ENCODE results near the gene RGS6.

The RGS6 gene

DNA sequence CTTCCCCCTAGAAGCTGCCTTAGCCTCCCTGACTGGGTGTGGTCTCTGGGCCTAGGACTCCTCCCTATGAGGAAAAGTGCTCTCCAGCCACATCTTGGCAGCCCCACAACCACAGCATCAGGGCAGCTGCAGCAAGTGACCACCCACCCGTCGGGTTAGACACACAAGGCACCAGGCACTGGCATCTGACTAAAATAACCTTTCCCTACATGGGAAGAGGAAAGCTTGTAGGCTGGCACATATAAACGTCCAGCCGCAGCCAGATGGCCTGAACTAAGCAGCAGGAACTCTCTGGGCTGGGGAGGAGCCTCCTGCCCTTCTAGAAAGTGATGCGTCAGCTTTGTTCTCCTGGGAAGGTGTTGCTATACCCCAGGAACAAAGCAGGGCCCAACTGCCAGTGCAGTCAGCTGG, 632.9 kb downstream of the RGS6 start:
- DNase-seq = peak; percentile 75

DNA sequence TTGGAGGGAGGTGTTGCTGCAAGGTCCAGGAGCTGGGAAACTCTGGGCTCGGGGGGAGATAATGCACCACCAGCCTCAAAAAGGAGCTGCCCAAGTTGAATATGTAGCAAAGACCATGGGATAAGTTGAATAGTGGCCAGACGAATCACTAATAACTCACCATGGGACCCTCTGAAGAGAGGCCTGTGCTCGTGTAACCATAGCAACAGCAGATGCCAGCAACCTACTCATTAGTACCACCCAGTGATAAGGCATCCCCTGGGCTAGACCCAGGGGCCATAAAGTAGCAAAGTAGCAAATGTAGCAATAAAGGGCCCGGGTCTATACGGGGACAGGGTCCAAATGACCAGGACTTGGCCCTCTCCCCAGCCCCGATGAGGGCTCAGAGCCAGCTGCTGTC, 633.7 kb downstream of the RGS6 start:
- no peak for DNase-seq

DNA sequence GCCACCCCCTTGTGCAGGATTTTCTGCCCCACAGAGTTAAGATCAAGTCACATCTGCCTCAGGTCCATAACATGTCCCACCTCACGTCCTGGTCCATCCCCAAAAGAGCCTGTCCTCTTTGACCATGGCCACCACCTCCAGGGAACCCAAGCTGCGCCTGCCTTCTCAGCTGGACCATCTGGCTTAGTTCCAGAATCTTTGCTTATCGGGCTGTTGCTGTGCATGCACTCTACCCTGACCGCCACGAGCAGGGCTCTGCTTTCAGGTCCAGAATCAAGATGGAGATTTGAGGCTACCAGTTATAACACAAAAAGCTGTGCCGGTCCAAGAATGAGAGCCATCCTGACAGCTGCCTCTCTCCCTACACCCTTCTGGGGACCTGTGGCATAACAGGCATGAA, 635.0 kb downstream of the RGS6 start:
- DNase-seq = no peak

DNA sequence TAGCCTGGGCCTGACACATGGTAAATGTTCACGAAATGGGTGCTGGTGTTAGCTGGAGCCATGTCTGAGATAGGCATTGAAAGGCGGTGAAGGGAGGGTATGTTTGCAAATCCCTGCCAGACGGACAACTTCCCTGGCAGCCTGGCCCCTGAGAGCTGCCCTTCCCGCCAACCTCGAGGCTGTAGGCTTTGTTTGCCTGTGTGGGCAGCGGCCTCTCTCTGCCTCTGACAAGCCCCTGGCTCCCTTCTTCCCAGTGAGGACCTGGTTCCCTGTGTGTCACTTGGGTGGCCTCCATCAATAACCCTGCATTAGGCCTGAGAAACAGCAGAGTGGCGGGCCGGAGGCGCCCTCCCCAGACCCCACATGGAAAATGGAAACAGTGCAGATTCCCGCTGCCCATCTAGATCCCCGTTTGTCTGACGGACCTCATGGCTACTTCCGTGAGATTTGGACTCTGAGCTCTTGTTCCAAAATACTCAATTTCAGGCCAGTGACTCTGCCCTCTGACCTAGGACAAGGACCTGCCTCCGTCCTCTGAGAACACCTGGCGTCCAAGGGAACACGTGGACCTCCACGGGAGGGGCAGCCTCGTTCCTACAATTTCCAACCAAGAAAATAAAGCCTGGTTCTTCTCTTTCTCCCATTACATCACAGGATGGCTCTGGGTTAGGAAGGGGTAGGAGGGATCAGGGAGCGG, 636.2 kb downstream of the RGS6 start:
- no peak for DNase-seq

DNA sequence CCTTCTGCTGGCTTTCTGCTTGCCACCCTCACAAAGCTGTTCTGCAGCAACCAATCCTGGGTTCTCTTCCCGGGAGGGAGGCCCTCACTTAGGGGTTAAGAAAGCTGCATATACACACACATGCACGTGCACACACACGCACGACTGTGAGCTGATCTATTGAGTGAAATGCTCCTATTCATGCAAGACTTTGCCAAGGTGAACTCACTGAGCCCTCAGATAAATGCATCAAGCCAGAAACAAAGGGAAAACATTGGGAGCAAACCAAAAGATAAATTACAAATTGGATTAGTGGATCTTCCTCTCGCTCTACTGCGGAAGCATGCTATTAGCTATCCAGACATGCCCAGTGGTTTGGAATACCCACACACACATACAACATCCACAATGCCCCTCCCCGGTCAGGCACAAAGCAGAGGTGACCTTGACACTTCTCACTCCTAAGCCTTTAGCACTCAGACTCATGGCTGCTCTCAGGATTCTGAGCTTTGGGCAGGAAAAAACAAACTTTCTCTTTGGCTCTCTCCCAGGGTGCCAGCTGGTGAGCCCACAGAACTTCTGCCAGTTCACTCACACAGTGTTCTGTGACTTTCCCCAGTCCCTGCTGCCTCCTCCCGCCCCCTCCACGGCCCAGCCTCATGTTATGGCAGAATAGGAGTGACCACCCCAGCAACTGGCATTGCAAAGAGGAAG, 641.6 kb downstream of the RGS6 start:
- peak; percentile 47 for DNase-seq

DNA sequence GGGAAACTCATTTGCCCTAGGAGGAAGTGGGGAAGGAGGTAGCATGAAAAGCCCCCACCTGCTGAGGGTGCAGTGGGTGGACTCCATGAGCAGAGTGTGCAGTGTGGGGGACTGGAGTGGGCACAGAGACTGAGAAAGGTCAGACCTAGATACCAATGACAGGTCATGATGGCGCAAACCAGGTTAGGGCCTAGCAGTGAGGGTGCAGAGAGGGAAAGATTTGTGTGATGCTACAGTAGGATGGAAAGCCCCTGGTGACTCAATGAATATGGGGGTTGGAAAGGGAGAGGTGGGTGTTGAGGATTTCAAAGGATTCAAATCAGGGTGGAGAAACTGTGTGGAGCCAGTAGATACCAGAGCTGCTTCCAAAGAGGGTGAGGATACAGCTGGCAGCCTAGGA, 642.5 kb downstream of the RGS6 start:
- no peak for DNase-seq

DNA sequence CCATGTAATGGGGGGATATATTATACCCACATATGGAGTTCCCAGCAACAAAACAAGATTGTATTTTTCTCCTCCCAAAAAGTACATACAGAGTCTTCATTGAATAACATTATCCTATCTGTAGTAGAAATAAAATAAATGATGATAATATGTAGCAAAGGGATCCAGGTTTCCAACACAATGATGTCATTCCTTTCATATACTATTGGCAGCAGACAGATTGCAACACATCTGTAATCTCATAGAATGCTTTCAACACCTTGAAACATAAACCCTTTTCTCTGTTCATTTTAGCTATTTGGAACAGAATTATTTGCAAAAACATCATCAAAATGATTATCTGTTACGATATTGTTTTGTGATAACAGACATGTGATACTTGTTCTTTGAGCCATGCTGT, 644.0 kb downstream of the RGS6 start:
- no peak for DNase-seq

DNA sequence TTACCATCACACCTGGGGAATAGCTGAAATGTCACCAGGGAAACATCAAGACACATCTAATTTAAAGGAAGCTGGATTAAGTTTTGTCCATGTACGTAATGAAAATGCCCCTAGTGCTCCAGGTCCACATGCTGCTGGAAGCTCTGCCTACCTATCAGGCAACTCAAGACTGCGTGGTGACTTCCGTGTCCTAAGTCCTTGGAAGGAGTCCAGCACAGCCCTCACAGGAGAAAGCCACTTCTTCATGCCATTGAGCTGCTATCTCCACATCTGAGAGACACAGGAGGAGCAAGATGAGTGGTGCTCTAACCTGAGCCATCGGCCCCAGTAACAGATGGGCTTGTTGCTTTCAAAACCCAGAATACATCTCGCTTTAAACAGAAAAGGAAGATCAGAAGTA, 645.3 kb downstream of the RGS6 start:
- DNase-seq = no peak

DNA sequence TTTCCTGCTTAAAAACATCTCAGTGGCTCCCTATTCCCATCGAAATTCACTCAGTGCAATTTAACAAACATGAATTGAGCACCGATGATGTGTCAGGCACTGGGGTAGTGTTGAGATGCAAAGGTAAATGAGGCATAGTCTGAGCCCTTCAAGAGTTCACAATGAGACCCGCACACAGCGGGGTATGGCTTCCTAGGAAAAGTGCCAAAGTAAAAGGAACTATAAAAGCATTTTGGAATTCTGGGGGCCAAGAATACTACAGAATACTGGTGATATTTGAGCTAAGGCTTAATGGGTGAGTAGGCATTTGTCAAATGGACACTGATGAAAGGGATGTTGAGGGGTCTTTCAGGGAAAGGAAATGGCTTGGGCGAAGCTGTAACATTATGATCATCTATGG, 646.3 kb downstream of the RGS6 start:
- DNase-seq = no peak

DNA sequence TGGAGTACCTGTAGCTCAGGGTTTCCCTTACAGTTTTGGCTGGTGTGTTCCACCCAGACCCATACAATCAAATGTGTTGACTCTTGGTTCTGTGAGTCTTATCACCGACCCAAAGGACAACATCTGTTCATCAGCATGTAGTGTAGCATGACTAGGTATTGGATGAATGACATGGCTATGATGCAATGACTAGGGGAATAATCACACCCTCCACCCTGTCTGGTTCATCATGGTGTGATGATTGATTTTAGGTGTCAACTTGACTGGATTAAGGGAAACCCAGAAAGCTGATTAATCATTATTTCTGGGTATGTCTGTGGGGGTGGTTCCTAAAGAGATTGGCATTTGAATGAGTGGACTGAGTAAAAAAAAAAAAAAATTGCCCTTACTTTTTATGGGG, 650.4 kb downstream of the RGS6 start:
- DNase-seq = no peak

DNA sequence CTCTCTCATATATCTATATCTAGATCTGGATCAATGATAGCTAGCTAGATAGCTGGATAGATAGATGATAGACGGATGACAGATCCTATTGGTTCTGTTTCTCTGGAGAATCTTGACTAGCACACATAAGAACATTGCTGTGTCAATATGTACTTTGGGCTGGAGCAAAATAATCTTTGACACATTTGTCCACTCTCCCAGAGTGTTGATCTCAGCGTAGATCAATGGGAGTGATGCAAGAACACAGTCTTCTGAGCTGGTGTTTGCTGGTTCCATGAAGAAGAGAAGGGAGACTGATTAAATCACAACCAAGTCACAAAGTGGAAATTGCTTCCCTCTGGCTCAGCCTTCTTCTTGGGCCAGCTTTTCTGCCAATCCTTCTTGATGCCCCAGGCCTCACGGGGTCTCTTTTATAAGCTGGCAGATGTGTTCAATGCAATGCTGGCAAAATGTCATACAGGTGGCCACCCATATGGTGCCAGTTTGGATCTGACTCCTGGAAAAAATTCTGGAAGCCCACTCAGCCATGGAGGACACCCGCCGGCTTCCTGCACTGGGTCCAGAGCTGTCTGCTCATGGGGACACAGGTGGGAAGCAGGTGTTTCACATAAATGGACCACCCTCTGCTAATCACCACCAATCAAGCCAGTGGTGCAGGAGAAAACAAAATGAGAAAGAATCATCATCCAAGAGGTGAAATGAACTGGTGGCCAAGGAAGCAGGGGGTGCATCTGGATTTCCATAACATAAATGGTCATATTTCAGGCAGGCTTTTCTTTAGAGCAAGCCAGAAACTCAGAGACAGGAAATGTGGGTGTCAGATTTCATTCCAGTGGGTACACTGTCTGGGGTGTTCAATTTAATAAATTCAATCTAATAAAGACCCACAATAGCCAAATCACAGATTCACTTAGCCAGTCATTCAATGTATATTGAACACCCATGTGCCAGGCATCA, 651.4 kb downstream of the RGS6 start:
- no peak for DNase-seq

DNA sequence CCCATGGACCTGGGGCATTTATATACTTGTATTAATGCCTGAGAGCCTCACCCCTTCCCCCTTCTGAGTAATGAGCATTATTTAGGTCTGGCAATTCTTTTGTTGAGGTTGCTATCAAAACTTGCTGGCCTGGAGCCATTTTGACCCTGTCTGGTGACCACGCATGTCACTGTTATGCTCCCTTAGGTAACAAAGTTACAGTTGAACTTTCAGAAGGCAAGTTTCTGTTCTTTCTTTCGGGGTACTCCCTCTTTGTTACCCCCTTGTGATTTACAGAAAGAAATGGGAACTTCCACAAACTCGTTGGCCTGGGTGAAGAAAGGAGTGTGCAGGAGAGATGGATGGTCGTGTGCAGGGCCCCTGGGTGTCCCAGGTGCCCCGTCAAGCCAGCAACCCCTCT, 656.3 kb downstream of the RGS6 start:
- no peak for DNase-seq

DNA sequence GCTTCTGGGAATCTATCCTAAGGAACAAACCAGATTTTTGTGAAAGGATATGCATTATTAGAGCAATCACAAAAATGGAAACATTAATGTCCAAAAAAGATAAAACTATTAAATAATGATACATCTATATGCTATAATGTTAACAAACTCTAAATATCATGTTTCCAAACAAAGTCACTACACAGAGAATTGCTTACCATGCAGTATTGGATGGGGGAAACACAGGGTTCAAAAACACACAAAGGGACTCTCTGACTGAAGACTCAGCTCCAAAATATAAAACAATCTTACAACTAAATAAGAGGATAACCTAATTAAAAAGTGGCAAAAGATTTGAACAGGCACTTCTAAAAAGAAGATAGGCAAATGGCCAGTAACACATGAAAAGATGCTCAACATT, 657.4 kb downstream of the RGS6 start:
- no peak for DNase-seq

DNA sequence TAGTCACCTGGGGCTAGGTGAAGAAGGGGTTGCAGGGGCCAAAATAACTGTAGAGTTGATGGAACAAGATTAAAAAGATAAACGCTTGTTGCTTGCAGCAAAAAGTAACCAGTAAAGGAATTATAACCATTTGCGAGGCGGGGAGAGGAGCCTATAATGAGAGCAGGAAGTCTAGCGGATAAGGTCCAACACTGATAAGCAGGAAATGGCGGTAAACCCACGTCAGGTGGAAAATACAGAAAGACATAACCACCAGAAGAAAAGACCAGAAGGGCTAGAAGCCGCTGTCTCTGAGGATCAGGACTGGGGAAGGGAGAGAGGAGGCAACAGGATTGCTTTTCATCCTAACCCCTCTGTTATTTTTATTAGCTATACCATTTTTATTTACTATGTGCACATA, 658.3 kb downstream of the RGS6 start:
- DNase-seq = no peak

DNA sequence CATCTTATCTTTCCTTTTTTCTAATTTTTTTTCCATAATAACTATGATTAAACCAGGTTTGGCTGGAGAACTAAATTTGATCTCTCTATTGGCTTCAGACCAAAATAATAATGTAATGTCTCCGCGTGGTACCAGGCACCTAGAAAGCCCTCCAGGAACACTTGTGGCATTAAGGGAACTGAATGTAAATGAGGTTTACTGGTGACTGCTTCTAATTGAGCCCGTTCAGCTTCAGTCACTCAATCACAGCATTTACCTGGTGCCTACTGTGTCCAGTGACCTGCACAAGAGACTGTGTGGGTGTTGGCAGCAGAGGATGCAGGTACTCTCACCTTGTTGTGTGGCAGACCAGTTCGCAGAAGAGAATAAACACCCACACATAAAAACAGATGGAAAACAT, 659.2 kb downstream of the RGS6 start:
- no peak for DNase-seq

DNA sequence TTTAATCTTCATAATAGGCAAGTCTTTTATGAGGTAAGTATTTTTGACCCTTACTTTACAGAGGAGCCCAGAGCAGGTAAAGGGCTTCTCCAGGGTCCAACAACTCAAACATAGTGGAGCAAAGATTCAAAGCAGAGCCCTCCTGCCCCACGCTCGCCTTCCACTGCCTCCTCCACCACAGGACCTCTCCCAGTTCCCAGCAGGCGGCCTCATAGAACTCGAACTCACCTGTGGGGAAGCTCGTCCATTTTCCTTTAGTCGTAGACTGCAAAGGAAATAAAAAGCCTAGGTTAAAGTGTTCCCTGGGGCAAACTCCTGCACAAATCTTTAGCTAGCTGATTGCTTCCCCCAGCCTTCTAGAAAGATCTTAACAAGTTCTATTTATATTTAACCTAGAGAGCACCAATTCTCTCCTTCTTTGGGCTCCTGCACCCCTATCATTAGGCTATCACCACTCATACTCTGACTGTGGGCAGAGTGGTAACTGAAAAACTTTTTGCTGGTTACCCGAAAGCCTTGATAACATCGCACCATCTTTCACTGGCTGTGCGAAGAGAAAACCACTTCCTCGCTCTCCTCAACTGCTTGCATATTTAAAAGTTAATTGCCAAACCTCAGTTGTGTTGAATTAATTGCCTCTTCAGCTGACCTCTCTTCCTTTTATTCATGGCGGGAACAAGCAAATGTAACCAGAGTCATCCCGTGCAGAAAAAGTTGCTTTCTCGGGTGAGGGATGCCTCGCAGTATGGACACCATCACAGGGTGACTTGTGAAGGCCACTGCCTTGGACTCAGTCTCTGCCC, 662.1 kb downstream of the RGS6 start:
- DNase-seq = no peak

DNA sequence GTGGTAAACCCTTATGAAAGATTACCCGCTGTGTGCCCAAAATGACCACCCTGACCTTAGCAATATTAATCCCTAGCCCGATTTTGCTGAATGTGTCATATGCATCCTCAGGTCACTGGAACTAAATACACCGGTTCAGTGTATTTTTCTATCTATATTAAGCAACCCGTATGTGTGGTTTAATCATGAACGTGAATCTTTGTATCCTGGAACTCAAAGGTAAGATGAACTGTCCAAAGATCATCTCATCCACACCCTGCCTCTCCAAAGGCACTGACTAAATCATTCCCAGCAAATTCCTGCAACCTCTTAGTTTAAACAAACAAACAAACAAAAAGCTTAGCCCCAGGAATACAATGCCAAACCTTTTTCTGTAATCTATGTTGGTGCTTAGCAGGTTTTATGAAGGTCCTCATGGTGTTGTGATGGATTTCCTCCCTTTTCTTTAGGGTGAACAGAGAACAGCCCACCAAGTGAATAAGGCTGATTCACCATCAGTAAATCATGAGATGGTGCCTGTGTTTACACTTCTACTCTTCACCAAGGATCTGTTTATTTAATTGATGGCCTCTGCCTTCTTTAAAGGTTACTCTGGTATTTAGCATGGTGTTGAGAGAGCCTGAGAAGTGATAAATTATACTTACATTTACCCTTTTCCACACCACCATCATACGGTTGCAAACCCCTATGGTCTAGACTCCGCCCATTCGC, 663.1 kb downstream of the RGS6 start:
- no peak for DNase-seq

DNA sequence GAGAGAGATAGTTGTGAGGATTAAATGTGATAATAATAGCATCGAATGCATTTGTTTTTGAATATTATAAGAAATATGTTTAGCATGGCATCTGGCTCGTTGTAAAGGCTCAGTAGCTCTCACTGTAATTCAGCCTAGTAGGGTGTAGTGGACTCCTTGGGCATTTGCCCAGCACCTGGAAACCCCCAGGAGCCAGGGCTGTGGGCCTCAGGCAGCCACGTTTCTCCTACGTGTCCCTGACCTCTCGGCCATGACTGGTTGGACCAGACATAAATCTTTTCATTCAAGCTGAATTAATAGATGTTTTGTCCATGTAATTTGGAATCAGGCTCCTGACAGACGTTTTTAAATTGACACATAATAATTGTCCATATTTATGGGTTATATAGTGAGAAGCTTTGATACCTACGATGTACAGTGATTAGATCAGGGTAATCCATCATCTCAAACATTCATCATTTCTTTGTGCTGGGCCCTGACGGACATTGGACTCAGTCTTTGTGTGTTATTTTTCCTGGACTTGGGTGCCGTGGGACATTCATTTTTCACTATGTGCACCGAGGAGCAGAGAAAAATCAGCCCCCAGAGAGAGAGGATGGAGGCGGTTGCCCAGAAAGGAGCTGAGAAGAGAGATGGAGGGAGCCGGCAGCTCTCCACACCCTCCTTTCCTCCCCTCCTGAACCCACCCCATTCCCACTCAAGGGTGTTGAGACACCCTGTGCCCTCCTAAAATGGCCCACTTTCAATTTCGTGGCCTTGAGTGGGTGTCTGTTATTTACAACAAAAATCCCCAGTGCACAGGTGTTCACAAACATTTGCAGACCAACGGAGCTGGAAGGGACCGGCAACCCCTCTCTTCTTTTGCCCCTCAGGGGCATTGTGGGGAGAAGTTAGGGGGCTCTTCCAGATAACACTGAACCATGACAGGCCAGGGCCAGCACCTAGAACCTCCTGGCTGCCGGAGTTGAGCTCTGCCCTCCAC, 665.3 kb downstream of the RGS6 start:
- no peak for DNase-seq

DNA sequence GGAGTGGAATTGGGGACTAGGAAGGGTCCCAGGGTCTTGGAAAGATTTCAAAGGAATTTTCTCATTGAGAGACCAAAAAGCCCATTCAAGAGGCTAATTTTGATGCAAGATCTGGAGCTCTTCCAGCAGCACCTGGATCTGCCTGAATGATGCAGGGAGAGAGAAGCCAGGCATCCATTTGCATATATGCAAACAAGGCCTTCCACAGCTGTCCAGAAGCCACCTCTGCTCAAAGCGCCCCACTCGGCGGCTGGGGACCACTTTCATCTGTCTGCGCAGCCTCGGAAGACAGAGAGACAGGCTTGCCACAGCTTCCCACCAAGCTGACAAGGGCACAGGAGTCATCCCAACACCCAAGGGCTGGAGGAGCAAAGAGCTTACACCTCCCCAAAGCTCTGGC, 666.1 kb downstream of the RGS6 start:
- no peak for DNase-seq

DNA sequence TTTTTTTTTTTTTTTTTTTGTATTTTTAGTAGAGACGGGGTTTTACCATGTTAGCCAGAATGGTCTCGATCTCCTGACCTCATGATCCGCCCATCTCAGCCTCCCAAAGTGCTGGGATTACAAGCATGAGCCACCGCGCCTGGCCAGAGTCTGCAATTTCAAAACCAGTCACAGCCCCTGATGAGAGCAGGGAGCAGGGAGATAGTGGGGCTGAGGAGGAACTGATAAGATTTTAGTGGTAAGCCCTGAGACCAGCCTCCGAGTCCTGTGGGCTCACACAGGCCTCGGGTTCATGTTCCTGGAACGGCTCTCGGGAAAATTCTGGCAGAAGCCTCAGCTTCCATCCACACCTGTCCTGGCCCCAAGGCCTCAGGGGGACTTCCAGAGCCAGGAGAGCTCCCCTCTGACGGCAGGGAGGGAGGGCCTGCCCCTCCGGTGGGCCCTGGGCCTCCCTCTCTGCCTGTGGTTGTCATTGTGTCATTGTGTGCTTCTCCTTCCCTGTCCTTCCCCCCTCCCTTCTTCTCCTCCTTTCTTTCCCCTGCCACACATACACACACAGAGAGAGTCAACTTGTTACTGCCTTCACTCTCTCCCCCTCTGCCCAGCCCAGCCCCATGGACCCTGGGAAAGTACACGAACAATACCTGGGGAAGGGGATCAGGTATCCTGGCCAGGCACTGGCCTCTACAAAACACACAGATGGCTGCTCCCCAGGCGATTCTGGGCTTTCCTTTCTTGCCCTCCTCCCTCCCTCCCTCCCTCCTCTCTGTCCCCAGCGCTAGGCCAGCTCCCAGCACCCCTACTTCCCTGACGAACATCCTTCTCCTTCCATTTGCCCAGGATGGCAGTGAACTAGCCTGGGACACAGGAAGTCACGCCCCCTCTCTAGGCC, 667.6 kb downstream of the RGS6 start:
- no peak for DNase-seq
